SK-N-SH treated with all-trans-retinoic acid at 6 μM for 48 hours (cell line): ENCODE measurements around the gene SLC25A26.
"Not testable (repeated sequence)": the region's sequence is repeated elsewhere in the genome, so short reads cannot be mapped to it uniquely, and the experiment has no call there.

ENCODE experiments used
- ATAC-seq: fragments of 200-7000 bp; cut with Tn5 transposase; 3 replicates; pipeline ENCODE4 v1.9.1; 2020; ENCODE audit warnings: mild to moderate bottlenecking, moderate library complexity
- ARNTL ChIP-seq: fragments of 450-650 bp; formaldehyde crosslinking; IDR thresholded peaks from 2 replicates; pipeline ENCODE4 v1.5.0; 2020; ENCODE audit warnings: low read depth, mild to moderate bottlenecking, moderate library complexity, borderline replicate concordance
- CREB5 ChIP-seq: fragments of 250-450 bp; sonication (Bioruptor Pico); IDR thresholded peaks from 2 replicates; pipeline ENCODE4 v1.5.1; 2020; ENCODE audit warnings: low read depth, mild to moderate bottlenecking, moderate library complexity
- CSDC2 ChIP-seq: fragments of 250-450 bp; sonication (Bioruptor Pico); IDR thresholded peaks from 2 replicates; pipeline ENCODE4 v1.5.0; 2020; ENCODE audit warnings: mild to moderate bottlenecking, moderate library complexity
- CSRNP3 ChIP-seq: fragments of 250-450 bp; sonication (Bioruptor Pico); IDR thresholded peaks from 2 replicates; pipeline ENCODE4 v1.5.1; 2021; ENCODE audit warnings: mild to moderate bottlenecking, moderate library complexity
- ESRRG ChIP-seq: fragments of 250-450 bp; sonication (Bioruptor Pico); IDR thresholded peaks from 2 replicates; pipeline ENCODE4 v1.6.1; 2021; ENCODE audit warnings: mild to moderate bottlenecking
- GLIS3 ChIP-seq: fragments of 250-450 bp; sonication (Bioruptor Pico); IDR thresholded peaks from 2 replicates; pipeline ENCODE4 v1.5.0; 2020; ENCODE audit warnings: mild to moderate bottlenecking, moderate library complexity
- OSR1 ChIP-seq: fragments of 250-450 bp; sonication (Bioruptor Pico); IDR thresholded peaks from 2 replicates; pipeline ENCODE4 v1.8.0; 2022; ENCODE audit warnings: moderate library complexity, mild to moderate bottlenecking, inconsistent platforms
- PATZ1 ChIP-seq: fragments of 250-450 bp; sonication (Bioruptor Pico); IDR thresholded peaks from 2 replicates; pipeline ENCODE4 v1.8.0; 2020; ENCODE audit warnings: mild to moderate bottlenecking, moderate library complexity, borderline replicate concordance
- POU6F1 ChIP-seq: fragments of 250-450 bp; sonication (Bioruptor Pico); IDR thresholded peaks from 2 replicates; pipeline ENCODE4 v1.8.0; 2021; ENCODE audit warnings: low read depth, mild to moderate bottlenecking, moderate library complexity, borderline replicate concordance
- PPARA ChIP-seq: fragments of 250-450 bp; sonication (Bioruptor Pico); IDR thresholded peaks from 2 replicates; pipeline ENCODE4 v1.5.0; 2020; ENCODE audit warnings: mild to moderate bottlenecking, borderline replicate concordance
- RARB ChIP-seq: fragments of 250-450 bp; sonication (Bioruptor Pico); IDR thresholded peaks from 2 replicates; pipeline ENCODE4 v1.8.0; 2021; ENCODE audit warnings: mild to moderate bottlenecking, moderate library complexity
- SNAI2 ChIP-seq: fragments of 250-450 bp; sonication (Bioruptor Pico); IDR thresholded peaks from 2 replicates; pipeline ENCODE4 v1.5.0; 2020; ENCODE audit warnings: mild to moderate bottlenecking, moderate library complexity
- TCF4 ChIP-seq: fragments of 250-450 bp; sonication (Bioruptor Pico); IDR thresholded peaks from 2 replicates; pipeline ENCODE4 v1.8.0; 2021; ENCODE audit warnings: mild to moderate bottlenecking, moderate library complexity, borderline replicate concordance
- TOX ChIP-seq: fragments of 250-450 bp; sonication (Bioruptor Pico); IDR thresholded peaks from 2 replicates; pipeline ENCODE4 v1.8.0; 2021; ENCODE audit warnings: mild to moderate bottlenecking, moderate library complexity, borderline replicate concordance
- TSHZ2 ChIP-seq: fragments of 250-450 bp; sonication (Bioruptor Pico); IDR thresholded peaks from 2 replicates; pipeline ENCODE4 v1.5.0; 2020; ENCODE audit warnings: mild to moderate bottlenecking, moderate library complexity
- ZC3H10 ChIP-seq: fragments of 250-450 bp; sonication (Bioruptor Pico); IDR thresholded peaks from 2 replicates; pipeline ENCODE4 v1.5.1; 2021; ENCODE audit warnings: mild to moderate bottlenecking, moderate library complexity
- ZFP30 ChIP-seq: fragments of 450-650 bp; formaldehyde crosslinking; IDR thresholded peaks from 2 replicates; pipeline ENCODE4 v1.5.0; 2022; ENCODE audit warnings: mild to moderate bottlenecking, moderate library complexity
- ZNF565 ChIP-seq: fragments of 450-650 bp; formaldehyde crosslinking; conservative IDR thresholded peaks from 2 replicates; pipeline ENCODE4 v1.5.0; 2020; ENCODE audit warnings: low read depth, mild to moderate bottlenecking, moderate library complexity
- ZNF70 ChIP-seq: fragments of 450-650 bp; formaldehyde crosslinking; IDR thresholded peaks from 2 replicates; pipeline ENCODE4 v1.5.0; 2020; ENCODE audit warnings: mild to moderate bottlenecking, moderate library complexity
- ZNF8 ChIP-seq: fragments of 450-650 bp; formaldehyde crosslinking; IDR thresholded peaks from 2 replicates; pipeline ENCODE4 v1.5.0; 2020; ENCODE audit warnings: mild to moderate bottlenecking, moderate library complexity

Gene SLC25A26

GRCh38 chr3:66304293-66304692 is 83.5 kb downstream of the SLC25A26 start:
- TF ChIP-seq ZNF70 (CRISPR knock-in tag), result no peak
- TF ChIP-seq CSDC2 (CRISPR knock-in tag), result no peak
- no peak for TF ChIP-seq ZFP30 (CRISPR knock-in tag)
- no peak for TF ChIP-seq PPARA (CRISPR knock-in tag)
- no peak for TF ChIP-seq GLIS3 (CRISPR knock-in tag)
- no peak for TF ChIP-seq ZNF8 (CRISPR knock-in tag)
- TF ChIP-seq SNAI2 (CRISPR knock-in tag), result no peak
- no peak for TF ChIP-seq TOX (CRISPR knock-in tag)
- TF ChIP-seq ZNF565 (CRISPR knock-in tag), result no peak
- TF ChIP-seq TSHZ2 (CRISPR knock-in tag), result no peak
- no peak for TF ChIP-seq CREB5 (CRISPR knock-in tag)
- TF ChIP-seq PATZ1 (CRISPR knock-in tag), result no peak
- no peak for TF ChIP-seq TCF4 (CRISPR knock-in tag)
- TF ChIP-seq ESRRG (CRISPR knock-in tag), result no peak
- no peak for TF ChIP-seq CSRNP3 (CRISPR knock-in tag)
- no peak for TF ChIP-seq ZC3H10 (CRISPR knock-in tag)
- no peak for TF ChIP-seq POU6F1 (CRISPR knock-in tag)
- TF ChIP-seq ARNTL (CRISPR knock-in tag), result no peak
- no peak for TF ChIP-seq OSR1 (CRISPR knock-in tag)
- ATAC-seq, result no peak

GRCh38 chr3:66306086-66306485 is 85.3 kb downstream of the SLC25A26 start:
- not testable (repeated sequence) for ATAC-seq

GRCh38 chr3:66306991-66307390 is 86.2 kb downstream of the SLC25A26 start:
- not testable (repeated sequence) for ATAC-seq

GRCh38 chr3:66312039-66312438 is 91.2 kb downstream of the SLC25A26 start:
- no peak for ATAC-seq
- TF ChIP-seq CREB5 (CRISPR knock-in tag) (no peak), RARB (CRISPR knock-in tag) (no peak), TOX (CRISPR knock-in tag) (no peak), SNAI2 (CRISPR knock-in tag) (no peak), PATZ1 (CRISPR knock-in tag) (no peak), PPARA (CRISPR knock-in tag) (no peak), ZNF8 (CRISPR knock-in tag) (no peak), CSRNP3 (CRISPR knock-in tag) (no peak), POU6F1 (CRISPR knock-in tag) (no peak), ZNF565 (CRISPR knock-in tag) (no peak)
